C4-2B (cell line): ENCODE measurements around the gene HOXD3.

Experiments
- CTCF ChIP-seq: fragments of 450-650 bp; conservative IDR thresholded peaks from 2 replicates; pipeline ENCODE4 v1.5.1; 2017; ENCODE audit warnings: mild to moderate bottlenecking
- ZFX ChIP-seq: fragments of 450-650 bp; IDR thresholded peaks from 2 replicates; pipeline ENCODE4 v1.6.1; 2017

- TF ChIP-seq CTCF (no peak), ZFX (no peak)
Observed at GRCh38 chr2:176123411-176124109, 33.5 kb upstream of the HOXD3 start.
